HG02610 (cell line): ENCODE results near the gene DIP2C.
"Not testable (repeated sequence)": the region's sequence is repeated elsewhere in the genome, so short reads cannot be mapped to it uniquely, and the experiment has no call there.

Source experiments
- ATAC-seq: cut with Tn5 transposase; IDR thresholded peaks from one replicate; pipeline ENCODE4 v1.9.1; 2021; ENCODE audit warnings: mild to moderate bottlenecking, moderate library complexity; ENCODE audit not compliant: unreplicated experiment

The DIP2C gene

DNA sequence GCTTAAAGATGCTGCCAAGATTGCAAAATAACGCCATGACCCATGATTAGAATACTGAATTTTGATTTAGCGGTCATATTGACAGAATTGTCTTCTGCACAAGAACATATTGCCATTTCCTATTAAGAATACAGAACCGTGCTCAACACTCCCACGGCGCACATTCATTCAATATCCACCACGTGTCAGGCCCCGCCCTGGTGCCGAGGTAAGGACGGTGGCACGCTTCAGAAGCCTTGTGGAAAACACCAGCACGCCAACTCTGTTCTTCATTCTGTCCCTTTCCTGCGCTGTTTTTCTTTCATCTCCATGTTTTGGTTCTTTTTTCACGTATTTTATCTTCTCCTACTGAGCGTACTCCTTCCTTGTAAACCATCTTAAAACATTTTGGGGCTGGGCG lies 364.9 kb downstream of the DIP2C start:
- no peak for ATAC-seq

GRCh38 chr10:323651-324293 lies 365.7 kb downstream of the DIP2C start:
- ATAC-seq = peak; percentile 61

GRCh38 chr10:323046-323445 lies 366.4 kb downstream of the DIP2C start:
- ATAC-seq = not testable (repeated sequence)

GRCh38 chr10:320771-321170 lies 368.7 kb downstream of the DIP2C start:
- no peak for ATAC-seq

- no peak for ATAC-seq
These were observed 371.5 kb downstream of the DIP2C start for GRCh38 chr10:317926-318325.

GRCh38 chr10:317271-317769 lies 372.1 kb downstream of the DIP2C start:
- peak; percentile 92 for ATAC-seq

- no peak for ATAC-seq
These were observed 373.1 kb downstream of the DIP2C start for GRCh38 chr10:316390-316789.

DNA sequence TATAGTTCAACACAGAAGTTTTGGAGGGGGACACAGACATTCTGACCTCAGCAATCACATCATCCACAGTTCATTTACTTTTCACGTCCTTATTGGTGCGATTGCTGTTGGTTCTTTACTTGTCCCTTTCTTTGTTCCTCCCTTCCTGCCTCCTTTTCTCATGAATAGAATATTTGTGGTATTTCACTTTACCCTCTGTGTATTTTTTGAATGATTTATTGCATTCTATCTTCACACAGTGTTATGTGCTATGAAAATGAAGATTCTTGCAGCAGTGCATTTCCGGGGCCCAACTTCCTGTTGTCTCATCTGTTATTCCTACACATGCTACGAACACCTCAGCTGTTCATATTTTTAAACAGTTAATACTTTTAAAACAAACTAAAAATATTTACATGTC lies 374.6 kb downstream of the DIP2C start:
- no peak for ATAC-seq

DNA sequence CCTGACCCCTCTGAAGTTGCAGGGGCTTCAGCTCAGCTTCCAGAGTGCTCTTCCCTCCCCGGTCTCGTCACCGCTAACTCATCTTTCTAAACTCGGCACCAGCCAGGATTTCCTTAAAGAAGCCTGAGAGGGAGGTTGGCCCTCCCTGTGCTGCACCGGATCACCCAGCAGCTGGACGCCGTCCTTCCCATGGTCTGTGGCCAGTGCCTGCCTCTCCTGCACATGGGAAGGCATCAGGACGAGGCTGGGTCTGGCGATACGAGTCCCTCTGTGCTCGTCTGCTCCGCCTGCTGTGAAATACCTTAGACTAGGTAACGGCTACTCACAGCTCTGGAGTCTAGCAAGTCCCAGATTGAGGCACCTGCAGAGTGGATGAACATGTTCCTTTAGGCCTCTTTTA lies 375.1 kb downstream of the DIP2C start:
- ATAC-seq = no peak

DNA sequence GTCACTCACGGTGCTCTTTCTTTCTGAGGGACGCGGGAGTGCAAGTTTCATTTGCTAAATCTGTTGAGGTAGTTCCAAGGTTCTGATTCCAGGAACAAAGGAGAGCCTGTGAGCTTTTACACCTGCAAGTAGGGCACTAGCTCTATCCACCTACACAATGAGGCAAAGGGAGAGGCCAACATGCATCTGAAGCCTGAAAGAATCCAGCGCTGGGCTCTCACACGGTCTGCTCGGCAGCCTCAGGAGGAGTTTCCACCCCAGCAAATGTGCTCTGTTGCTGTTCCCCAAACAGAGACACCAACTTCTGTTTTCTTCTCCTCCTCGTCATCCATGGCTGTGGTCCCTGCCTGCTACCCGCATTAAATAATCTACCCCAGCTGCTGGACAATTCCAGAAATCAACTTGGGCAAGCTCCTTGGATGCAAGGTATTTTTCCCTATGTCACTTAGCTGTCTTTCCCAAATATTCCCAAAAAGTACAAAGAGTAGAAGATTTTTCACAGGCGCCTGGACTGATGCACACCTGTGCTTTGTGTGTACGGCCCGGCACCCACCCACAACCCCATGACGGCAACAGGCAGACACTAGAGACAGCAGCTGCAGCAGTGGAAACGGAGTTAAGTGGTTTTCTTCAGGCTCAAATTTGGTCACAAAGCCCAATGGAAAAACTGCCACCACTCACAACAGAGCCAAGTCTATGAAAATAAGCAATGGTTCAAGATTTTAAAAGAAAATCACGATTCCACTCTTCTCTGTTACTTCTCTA lies 377.4 kb downstream of the DIP2C start:
- no peak for ATAC-seq

DNA sequence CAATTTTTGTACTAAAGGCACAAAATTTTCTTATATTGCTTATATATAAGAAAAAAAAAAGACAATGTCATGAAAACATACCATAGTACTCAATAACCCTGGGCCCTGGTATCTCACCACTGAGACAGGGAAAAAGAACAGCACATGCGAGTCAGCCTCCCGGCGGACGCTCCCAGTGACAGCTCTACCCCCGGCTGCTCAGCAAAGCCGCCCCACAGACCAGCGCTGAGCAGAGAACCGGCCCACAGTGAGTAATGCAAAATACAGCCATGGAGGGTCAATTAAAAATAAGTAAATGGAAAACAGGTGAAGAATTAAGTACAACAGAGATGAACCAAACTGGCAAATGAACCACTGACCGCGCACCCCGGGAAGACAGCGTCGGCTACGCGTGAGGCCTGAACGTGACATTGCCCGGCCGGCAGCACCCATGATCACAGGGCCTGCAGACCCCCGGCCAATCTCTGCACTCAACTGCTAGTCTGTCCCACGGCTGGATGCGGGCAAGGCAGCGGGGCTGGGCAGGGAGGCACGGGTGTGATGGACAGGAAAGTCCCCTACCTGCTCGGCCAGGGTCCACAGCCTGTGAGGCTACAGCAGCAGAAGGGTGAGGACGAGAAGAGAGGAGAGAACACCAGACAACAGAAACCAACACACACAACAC lies 378.4 kb downstream of the DIP2C start:
- no peak for ATAC-seq

DNA sequence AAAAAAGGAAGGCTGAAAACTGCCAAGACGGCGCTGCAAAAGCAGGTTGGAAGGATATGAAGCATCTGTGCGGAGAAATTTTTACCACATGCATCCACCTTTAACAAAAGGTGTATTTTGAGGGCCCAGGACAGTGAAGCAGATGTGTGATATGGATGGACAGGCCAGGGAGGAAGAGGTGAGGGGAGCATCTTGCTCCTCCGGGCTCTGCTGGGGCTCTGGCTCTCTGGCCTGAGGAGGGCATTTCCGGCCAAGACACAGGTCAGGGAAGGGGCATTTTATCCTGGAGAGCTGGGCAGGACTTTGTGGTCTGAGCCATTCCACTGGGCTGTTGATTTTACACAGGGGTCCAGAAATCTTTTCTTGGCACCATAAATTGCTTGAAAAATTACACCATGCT lies 379.1 kb downstream of the DIP2C start:
- no peak for ATAC-seq

- ATAC-seq = no peak
These were observed 380.8 kb downstream of the DIP2C start for GRCh38 chr10:308572-309085.

- ATAC-seq = no peak
These were observed 381.4 kb downstream of the DIP2C start for GRCh38 chr10:308101-308500.

GRCh38 chr10:307659-308058 lies 381.8 kb downstream of the DIP2C start:
- no peak for ATAC-seq

DNA sequence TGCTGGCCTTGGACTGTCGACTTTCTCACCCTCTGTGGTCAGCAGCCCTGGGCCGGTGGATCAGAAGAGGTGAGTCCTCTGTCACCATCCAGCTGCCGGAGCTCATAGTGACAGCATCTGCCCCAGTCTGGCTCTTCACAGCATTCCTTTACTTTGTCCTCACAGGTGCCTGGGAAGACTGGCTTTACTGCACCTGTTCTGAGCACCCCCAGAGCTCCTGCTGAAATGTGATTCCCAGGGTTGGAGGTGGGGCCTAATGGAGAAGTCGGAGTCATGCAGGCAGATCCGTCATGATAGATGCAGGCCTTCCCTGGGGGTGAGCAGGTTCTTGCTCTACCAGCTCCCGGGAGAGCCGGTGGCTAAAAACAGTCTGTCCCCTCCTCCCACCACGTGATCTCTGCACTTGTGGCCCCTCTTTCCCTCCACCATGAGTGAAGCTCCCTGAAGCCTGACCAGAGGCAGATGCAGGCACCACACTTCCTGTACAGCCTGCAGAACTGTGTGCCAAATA lies 382.7 kb downstream of the DIP2C start:
- ATAC-seq = no peak

DNA sequence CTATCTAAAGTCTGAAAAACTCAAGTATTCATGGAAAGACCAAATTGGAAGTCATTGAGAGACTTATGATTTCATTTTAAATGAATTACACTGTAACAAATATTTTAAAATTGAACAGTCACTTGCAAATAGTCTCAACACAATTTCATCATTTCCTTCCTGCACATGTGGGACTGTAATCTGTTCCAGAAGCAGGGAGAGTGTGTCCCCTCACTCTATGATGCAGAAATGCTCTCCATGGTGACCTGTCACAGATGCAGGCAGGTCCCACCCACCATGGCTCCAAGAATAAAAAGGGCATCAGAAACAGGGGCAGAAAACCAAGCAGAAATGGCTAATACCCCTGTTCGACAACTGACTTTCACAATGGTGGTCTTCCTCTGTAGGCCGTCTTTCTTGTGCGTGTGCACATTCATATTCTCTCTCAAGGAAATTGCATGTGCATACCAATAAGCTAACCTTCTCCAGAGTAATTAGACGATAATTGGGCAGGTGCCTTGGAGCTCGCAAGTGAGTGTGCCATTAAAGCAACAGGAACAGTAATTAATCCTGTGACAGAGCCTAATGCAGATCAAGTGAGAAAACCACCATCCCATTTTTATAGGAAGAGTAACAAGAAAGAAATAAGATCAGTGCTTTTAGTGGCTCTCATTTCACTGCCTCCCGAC lies 383.3 kb downstream of the DIP2C start:
- ATAC-seq = no peak

DNA sequence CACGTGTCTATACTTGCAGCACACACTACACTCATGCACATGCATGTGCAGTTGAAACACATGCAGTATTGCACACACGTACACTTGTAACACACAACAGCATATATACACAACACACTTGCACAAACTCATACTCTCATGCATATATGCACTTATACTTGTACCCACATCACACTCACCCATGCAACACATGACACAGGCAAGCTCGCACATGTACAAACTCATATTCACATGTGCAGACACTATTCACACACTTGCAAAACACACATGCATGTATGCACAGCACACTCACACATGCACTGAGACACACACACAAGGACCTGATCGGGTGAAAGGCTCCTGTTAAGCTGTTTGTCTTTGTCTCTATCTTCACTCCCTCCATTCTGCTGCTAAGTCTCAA lies 384.4 kb downstream of the DIP2C start:
- ATAC-seq = no peak

DNA sequence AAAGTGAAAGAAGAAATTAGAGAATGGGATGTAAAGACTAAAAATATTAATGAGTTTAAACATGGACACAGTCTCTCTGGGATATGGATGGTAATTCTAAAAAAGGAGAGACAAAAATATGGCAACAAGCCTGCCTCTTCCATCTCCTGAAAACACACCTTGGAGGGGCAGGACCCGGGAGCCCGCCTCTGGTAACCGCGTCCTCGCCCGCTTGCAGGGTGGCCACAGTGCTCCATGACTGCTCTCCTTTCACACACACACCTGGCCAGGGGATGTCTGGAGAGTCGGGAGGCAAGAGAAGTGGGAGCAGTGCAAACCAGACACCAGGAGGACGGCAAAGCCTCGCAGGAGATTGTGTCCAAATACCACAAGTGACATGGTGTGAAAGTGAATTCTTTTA lies 387.9 kb downstream of the DIP2C start:
- ATAC-seq = no peak

- ATAC-seq = not testable (repeated sequence)
These were observed 388.9 kb downstream of the DIP2C start for GRCh38 chr10:300580-300979.

- ATAC-seq = no peak
These were observed 389.5 kb downstream of the DIP2C start for GRCh38 chr10:299969-300368.
